GM19455 (cell line): Measurements from ENCODE around the gene RNF212.
"Not testable (repeated sequence)": the region's sequence is repeated elsewhere in the genome, so short reads cannot be mapped to it uniquely, and the experiment has no call there.

Source experiments
- ATAC-seq: cut with Tn5 transposase; IDR thresholded peaks from one replicate; pipeline ENCODE4 v1.9.1; 2021; ENCODE audit not compliant: unreplicated experiment

Gene RNF212

GRCh38 chr4:1113311-1114009 lies at the start of gene RNF212:
TSS of gene RNF212 (minus strand) at chr4:1113564. CDS start at chr4:1113464, 100 bp downstream.
- ATAC-seq: no peak

GRCh38 chr4:1160351-1160750 lies 47.0 kb upstream of the RNF212 start:
- ATAC-seq: no peak

GRCh38 chr4:1156069-1156468 lies 42.7 kb upstream of the RNF212 start:
- ATAC-seq: no peak

GRCh38 chr4:1155314-1155713 lies 42.0 kb upstream of the RNF212 start:
- no peak for ATAC-seq

GRCh38 chr4:1154523-1155182 lies 41.3 kb upstream of the RNF212 start:
- ATAC-seq: no peak

GRCh38 chr4:1154126-1154522 lies 40.8 kb upstream of the RNF212 start:
- ATAC-seq: no peak

- no peak for ATAC-seq
These were observed 40.3 kb upstream of the RNF212 start for GRCh38 chr4:1153567-1154090.

GRCh38 chr4:1152290-1152689 lies 38.9 kb upstream of the RNF212 start:
- ATAC-seq: no peak

- ATAC-seq: no peak
These were observed 38.2 kb upstream of the RNF212 start for GRCh38 chr4:1151541-1151940.

- ATAC-seq: no peak
These were observed 37.5 kb upstream of the RNF212 start for GRCh38 chr4:1150875-1151274.

GRCh38 chr4:1139860-1140259 lies 26.5 kb upstream of the RNF212 start:
- ATAC-seq: no peak

- ATAC-seq: no peak
These were observed 24.5 kb upstream of the RNF212 start for GRCh38 chr4:1137850-1138249.

GRCh38 chr4:1137063-1137776 lies 23.9 kb upstream of the RNF212 start:
- no peak for ATAC-seq

GRCh38 chr4:1136048-1136447 lies 22.7 kb upstream of the RNF212 start:
- no peak for ATAC-seq

- ATAC-seq: no peak
These were observed 19.7 kb upstream of the RNF212 start for GRCh38 chr4:1133033-1133432.

- ATAC-seq: no peak
These were observed 17.2 kb upstream of the RNF212 start for GRCh38 chr4:1130316-1131186.

- no peak for ATAC-seq
These were observed 13.1 kb upstream of the RNF212 start for GRCh38 chr4:1126506-1126905.

GRCh38 chr4:1125466-1125865 lies 12.1 kb upstream of the RNF212 start:
- not testable (repeated sequence) for ATAC-seq

GRCh38 chr4:1124818-1125217 lies 11.5 kb upstream of the RNF212 start:
- ATAC-seq: no peak

GRCh38 chr4:1122505-1122904 lies 9.1 kb upstream of the RNF212 start:
- ATAC-seq: no peak

- ATAC-seq: no peak
These were observed 3.5 kb upstream of the RNF212 start for GRCh38 chr4:1116838-1117237.
